PC-9 (cell line): ENCODE measurements around the gene EIF3K.

ENCODE experiments used
- CTCF ChIP-seq: fragments of 200-600 bp; sonication (generic); conservative IDR thresholded peaks from 2 replicates; pipeline ENCODE4 v1.6.1; 2017; ENCODE audit warnings: mixed run types, antibody characterized with exemption, mild to moderate bottlenecking, moderate library complexity
- EZH2 ChIP-seq: fragments of 200-600 bp; sonication (generic); IDR thresholded peaks from 2 replicates; pipeline ENCODE4 v1.8.0; 2017; ENCODE audit warnings: antibody characterized with exemption, low read depth

GRCh38 chr19:38583985-38584305 is 35.0 kb upstream of the EIF3K start:
- TF ChIP-seq CTCF = no peak
- no peak for TF ChIP-seq EZH2
